ENCODE measurements around the gene MRTFA.
A peak's percentile ranks its signal among the peaks of the same experiment; 100 is the strongest.
"Not testable (repeated sequence)": the region's sequence is repeated elsewhere in the genome, so short reads cannot be mapped to it uniquely, and the experiment has no call there.

Gene MRTFA

DNA sequence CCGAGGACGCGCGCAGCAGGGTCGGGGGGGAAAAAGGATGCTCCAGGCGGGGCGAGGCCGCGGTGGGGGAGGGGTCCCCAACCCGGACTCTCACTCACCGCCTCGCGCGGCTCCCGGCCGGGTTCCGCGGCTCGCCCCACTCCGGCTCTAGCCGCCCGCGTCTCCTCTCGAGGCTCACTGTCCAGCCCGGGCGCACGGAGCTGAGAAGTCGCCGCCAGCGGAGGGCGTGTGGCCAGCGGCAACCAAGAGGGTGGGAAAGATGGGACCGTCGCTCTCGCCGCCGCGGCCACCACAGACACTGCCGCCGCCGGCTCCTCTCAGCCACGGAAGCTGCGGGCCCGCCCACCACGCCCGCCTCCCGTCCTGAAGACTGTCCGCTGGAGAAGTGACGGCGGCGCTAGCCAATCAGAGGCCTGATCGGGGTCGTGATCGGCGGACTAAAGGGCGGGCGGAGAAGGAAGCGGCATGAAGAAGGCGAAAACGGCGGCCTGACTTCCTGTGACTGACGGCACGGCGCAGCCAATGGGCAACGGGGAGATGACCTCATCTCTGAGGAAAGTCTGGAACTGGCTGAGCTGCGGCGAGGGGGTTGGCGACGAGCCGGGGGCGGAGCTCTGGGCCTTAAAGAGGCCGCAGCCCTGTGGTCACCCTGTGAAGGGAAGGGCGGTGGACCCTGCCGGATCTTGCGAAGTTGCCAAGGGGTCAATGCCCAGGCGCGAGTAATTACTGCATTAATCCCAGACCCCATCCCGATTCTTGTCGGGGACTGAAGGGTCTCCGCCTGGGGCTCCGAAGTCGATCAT lies at the start of gene MRTFA:
TSS of gene MRTFA (minus strand) at position 340 of the 803 bp plus-strand sequence.
- DNase-seq: peak; percentile 99 to 100

DNA sequence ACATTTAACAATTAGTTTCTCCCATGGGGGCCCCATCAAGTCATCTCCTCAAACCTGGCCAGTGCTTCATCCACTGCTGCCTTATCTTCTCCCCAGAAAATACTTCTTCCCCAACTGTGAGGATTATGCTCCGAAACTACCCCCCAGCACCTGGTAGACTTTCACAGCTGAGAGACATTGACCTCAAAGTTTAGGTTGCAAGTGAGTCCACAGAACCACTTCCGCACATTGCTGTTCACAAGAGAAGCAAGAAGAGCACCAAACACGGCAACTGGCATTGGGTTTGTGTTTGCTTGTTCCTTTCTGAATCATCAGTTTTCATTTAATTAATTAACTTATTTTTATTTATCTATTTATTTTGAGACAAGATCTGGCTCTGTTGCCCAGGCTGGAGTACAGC lies 48.9 kb upstream of the MRTFA start:
- no peak for DNase-seq

DNA sequence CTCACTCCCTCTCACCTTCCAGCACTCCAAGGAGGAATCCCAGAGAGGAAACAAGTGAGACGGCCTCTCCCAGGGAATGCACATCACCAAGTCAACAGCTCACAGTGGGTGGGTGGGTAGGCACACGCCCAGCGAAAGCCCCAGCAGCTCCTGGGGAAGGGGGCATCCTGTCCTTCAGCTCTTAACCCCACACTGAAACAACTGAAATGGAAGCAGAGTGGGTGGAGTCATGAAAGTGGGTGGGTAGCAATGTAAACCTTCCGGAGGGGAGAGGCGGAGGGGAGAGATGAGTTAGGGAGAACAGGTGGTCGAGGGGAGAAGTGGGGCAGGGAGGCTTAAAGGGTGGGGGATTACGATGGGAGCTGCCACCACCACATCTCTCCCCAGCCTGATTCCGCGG lies 48.2 kb upstream of the MRTFA start:
- no peak for DNase-seq

DNA sequence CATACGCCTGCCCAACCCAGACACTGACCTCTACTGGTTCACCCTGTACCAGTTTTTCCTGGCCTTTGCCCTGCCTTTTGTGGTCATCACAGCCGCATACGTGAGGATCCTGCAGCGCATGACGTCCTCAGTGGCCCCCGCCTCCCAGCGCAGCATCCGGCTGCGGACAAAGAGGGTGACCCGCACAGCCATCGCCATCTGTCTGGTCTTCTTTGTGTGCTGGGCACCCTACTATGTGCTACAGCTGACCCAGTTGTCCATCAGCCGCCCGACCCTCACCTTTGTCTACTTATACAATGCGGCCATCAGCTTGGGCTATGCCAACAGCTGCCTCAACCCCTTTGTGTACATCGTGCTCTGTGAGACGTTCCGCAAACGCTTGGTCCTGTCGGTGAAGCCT lies 44.9 kb upstream of the MRTFA start:
- DNase-seq: no peak

DNA sequence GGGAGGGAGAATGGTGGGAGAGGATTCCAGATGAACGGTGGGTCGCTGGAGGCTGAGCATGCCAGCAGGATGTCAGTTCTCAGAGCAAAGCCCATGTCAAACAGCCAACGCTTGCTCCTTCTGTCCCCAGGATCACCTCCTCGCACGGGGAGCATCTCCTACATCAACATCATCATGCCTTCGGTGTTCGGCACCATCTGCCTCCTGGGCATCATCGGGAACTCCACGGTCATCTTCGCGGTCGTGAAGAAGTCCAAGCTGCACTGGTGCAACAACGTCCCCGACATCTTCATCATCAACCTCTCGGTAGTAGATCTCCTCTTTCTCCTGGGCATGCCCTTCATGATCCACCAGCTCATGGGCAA lies 44.3 kb upstream of the MRTFA start:
- no peak for DNase-seq

DNA sequence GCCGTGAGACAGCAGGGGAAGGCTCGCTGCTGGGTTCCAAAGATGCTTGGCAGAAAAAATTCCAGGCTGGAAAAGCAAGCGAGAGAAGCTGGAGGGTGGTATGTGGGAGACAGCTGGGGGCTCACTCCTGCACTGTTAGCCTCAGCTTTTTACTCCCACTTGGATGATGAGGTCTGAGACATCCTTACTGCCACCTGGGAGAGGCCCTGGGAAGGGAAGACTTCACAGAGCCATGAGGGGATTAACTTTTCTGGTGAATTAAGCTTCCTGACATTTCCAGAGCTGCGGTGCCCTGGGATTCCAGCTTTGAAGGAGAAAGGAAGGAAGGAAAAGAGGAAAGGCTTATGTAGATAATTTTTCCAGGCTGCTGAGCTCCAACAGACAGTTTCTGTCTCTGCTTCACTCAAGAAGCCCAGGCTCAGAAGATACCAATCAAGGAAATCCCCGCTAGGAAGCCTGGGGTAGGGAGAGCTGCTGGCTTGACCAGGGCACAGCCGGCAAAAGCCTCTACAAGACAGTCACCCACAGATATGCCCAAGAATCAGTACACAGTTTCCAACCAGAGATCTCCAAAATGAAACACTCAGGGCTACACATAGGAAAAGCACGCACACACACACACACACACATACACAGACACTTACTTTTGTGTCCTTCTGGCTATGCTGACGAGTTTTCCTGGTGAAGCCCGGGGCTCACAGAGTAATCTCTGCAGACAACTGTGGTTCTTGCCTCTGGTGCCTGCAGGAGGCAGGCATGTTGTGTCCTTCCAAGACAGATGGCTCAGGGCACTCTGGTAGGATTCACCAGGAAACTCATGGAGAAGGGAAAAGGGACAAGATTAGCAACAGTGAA lies 43.7 kb upstream of the MRTFA start:
- no peak for DNase-seq

DNA sequence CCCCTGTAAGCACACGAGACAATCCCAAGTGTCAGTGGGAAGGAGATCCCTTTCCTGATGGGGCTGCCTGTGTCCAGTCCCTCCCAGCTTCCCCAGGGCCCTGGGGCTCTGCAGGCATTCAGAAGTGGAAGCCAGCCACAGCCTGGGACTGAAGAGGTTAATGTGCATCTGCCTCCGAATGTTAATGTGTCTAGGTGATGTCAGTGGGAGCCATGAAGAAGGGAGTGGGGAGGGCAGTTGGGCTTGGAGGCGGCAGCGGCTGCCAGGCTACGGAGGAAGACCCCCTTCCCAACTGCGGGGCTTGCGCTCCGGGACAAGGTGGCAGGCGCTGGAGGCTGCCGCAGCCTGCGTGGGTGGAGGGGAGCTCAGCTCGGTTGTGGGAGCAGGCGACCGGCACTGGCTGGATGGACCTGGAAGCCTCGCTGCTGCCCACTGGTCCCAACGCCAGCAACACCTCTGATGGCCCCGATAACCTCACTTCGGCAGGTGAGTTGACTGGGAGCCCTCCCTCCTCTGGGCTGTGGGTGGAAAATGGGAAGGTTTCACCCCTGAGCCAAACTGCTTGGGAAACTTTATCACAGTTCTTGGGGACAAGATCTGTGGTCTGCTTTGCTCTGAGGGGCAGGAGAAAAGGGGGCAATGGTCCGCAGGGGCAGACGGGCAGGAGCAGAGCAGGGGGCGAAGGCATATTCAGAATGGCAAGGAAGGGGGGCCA lies 42.9 kb upstream of the MRTFA start, which contains the start of gene MCHR1:
TSS of gene MCHR1 (plus strand) at position 236 of the 715 bp plus-strand sequence. CDS start at position 405, 169 bp downstream.
- no peak for DNase-seq

DNA sequence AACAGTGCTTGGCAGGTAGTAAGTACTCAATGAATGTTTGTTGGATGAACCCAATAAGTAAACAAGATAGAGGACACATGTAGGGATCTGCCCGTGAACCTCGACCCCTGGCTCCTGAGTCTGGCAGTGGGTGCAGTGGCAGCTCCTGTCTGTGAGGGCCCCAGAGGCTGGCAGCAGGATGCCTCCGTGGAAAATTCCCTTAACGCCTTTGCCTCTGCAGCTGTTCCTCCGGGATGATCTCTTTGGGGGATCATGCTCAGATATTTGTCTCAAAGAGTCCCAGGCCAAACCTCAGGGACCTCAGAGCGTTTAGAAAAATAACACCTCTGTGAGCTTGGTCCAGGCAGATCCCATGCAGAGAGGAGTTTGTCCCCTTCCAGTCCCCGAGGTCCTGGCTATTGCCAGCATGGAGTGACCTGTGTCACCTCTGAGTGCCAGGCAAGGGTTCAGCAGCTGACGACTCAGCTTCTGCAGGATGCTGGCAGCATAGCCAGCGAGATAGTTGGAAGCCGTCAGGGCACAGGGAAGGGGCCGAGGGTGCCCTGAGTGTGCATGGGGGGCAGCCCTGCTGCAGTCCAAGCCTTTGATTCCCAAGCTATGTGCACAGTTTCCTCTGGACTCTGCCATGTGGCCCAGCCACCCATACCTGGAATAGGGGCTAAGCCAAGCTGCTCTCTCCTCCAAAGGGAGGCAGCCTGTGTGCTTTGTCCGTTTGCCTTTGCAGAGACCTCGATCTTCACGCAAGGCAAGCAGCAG lies 42.2 kb upstream of the MRTFA start:
- no peak for DNase-seq

DNA sequence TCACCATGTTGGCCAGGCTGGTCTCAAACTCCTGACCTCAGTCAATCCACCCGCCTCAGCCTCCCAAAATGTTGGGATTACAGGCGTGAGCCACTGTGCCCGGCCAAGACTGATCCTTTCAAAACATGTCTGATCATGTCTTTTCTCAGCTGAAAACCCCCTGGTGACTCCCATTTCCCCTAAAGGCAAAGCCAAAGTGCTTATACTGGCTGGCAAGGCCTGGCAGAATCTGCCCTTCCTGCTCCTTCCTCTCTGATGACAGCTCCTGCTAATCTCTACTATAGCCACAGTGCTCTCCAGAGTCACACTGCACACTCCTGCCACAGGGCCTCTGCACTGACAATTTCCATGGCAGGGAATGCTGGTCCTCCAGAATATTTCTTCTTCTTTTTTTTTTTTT lies 40.1 kb upstream of the MRTFA start:
- DNase-seq: no peak

DNA sequence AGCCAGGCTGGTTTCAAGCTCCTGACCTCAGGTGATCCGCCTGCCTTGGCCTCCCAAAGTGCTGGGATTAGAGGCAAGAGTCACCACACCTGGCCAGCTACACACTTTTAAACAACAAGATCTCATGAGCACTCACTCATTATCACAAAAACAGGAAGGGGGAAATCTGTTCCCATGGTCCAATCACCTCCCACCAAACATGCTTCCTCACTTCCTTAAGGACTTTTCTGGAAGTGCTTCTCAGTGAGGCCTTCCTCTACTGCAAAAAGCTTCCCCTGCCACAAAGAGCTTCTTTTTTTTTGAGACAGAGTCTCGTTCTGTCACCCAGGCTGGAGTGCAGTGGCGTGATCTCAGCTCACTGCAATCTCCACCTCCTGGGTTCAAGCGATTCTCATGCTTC lies 39.6 kb upstream of the MRTFA start:
- not testable (repeated sequence) for DNase-seq

DNA sequence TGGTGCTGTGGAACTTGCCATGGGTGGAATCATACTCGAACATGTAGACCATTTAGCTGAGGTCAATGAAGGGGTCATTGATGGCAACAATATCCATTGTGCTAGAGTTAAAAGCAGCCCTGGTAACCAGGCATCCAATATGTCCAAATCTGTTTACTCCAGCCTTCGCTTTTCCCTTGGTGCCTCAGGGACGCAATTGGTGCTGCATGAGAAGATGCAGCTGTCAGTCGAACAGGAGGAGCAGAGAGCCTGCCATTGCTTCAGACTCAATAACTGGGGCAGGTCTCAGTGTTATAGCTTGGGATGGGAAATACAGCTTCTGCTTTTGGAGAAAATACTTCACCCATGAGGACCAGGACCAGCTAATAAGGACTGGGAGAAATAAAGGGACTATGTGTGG lies 37.8 kb upstream of the MRTFA start:
- DNase-seq: no peak

DNA sequence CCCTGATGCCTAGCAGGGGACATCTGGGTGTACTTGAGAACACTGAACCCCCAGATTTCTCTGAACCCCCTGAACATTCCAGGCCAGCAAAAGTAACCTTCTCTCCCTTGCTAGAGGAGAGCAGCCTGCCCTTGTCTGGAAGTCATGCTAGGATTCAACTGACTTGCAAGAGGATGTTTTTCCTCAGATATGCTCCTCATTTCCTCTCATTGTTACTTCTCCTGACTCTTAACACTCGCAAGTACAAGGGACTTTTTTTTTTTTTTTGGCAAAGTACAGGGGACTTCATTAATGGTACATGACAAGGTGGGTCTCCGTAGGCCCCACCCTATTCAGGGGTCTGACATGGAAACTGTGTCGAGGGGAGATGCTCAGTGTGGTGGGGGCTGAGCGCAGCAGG lies 36.5 kb upstream of the MRTFA start:
- DNase-seq: no peak

DNA sequence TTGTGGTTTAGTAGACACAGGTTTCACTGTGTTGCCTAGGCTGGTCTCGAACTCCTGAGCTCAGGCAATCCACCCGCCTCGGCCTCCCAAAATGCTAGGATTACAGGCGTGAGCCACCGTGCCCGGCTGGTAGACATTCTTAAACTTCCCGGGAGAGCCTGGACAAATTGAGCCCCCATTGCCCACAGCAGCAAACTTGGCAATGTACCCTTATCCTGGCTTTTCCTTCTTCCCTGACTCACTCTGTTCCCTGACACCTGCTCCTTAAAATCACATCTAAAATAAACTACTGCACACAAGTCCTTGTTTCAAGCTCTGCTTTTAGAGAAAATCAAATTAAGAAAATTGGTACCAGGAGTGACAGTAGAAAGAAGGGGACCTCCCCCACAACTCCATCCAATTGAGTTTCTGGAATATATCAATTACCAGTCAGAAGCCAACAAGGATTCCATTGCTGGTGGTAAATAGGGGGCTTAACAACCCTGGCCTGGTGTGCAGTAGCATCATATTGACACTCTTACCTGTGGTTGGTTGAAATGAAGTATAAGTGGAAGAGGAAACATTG lies 35.4 kb upstream of the MRTFA start:
- DNase-seq: no peak

DNA sequence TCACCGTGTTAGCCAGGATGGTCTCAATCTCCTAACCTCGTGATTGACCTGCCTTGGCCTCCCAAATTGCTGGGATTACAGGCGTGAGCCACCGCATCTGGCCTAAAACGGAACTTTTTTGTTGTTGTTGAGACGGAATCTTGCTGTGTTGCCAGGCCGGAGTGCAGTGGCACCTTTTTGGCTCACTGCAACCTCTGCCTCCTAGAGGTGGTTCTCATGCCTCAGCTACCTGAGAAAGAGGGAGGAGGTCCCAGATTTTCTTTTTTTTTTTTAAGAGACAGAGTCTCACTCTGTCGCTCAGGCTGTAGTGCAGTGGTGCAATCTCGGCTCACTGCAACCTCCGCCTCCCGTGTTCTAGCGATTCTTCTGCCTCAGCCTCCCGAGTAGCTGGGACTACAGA lies 34.9 kb upstream of the MRTFA start:
- no peak for DNase-seq

DNA sequence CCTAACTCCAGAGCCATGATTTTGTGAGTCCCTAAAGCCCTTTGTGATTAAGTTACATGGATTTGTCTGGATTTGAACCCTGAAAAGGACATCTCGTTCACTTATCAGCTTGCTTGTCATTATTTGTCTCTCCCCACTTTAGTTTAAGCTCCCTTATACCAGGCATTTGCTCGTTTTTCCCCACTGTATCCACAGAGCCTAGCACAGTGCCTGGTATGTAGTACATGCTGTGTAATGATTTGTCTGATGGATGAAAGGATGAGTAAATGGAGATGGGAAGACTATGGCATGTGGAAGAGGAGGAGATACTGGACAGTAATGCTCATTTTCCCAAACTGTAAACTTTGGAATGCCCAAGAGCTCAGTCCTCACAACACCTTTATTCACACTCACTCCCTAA lies 33.5 kb upstream of the MRTFA start:
- no peak for DNase-seq

DNA sequence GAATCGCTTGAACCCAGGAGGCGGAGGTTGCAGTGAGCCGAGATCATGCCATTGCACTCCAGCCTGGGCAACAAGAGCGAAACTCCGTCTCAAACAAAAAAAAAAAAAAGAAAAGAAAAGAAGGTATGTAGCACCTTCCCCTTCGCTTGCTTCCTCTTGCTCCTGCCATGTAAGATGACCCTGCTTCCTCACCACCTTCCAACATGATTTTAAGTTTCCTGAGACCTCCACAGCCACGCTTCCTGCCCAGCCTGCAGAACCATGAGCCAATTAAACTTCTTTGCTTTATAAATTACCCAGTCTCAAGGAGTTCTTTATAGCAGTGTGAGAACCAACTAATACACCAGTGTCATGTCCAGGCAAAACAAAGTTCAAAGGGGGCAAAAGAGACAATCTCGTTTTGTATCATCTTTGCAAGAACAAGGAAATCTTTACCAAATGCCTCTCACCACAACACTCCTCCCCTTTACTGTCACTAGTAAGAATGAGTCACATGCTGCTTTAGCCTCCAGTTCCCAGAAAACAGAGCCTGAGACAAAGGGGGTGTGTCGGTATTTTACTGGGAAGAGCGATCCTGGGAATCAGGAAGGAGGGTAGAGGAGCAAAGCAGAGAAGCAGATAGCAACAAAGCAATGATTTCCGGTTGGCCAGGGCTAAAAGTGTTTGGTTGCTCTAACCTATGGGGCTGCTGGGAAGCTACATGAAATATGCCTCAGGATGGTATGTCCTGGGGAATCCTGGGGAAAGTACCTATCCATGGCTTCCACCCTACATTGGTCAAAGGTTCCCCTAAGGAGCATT lies 32.3 kb upstream of the MRTFA start:
- peak; percentile 48 to 58 for DNase-seq

DNA sequence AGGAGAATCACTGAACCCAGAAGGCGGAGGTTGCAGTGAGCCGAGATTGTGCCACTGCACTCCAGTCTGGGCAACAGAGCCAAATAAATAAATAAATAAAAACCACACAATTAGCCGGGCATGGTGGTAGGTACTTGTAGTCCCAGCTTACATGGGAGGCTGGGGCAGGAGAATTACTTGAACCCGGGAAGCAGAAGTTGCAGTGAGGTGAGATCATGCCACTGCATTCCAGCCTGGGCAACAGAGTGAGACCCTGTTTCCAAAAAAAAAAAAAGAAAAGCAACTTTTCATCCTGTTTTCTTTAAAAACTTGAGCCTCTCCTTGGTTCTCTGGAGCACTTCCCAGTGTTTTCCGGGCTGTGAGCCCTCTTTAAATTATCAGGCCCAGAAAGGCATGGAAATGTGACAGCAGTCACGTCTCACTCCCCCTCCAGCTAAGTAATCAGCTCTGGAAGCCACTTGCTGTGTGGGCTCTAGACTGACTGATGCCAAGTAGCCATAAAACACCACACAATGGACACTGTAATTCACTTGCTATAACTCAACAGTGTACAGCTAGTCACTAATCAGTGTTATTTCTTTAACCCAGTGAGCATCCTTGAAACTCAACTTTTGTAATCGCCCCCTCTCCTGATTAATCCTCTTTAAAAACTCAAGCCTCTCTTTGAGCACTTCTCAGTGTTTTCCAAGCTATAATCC lies 29.8 kb upstream of the MRTFA start:
- no peak for DNase-seq

DNA sequence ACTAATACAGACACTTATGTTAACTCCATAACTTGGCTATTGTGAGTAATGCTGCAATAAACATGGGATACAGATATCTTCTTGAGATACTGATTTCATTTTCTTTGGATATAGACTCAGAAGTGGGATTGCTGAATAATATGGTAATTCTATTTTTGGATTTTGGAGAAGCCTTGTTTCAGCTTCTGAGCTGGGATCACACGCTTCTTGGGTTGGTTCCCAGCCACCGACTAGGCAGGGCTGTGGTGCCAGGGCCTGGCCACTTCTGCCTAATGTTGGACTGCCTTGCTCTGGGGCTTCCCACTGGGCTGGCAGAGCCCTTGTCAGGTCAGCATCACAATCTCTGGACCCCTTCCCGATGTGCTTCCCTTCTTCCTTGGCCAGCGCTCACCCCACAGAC lies 28.8 kb upstream of the MRTFA start:
- no peak for DNase-seq

DNA sequence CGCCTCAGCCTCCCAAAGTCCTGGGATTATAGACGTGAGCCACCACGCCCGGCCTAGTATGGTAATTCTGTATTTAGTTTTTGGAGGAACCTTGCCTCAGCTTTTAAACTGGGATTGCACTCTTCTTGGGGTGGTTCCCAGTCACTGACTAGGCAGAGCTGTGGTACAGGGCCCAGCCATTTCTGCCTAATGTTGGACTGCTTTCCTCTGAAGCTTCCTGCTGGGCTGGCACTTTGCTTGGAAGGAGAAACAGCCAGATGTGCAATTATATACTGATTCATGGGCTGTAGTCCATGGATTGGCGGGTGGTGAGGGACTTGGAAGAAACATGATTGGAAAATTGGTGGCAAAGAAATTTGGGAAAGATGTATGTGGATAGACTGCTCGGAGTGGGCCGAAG lies 25.2 kb upstream of the MRTFA start:
- DNase-seq: no peak

DNA sequence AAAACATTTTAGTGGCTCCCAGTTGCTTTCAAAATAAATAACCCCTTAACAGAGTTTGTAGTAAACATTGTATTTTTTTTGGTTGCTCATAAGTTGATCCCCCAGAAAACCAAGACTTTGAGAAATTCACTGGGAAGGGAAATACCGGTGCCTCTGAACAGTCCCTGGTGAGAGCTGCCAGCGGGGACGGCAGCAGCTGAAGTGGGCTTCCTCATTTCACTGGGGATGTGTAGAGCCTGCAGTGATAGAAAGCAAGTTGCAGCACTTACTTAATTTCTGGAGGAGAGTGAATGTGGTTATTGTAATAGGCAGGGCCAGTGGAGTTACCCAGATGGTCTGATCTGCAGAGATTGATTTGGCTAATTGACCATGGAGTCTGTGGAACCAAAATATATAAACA lies 24.2 kb upstream of the MRTFA start:
- DNase-seq: no peak

DNA sequence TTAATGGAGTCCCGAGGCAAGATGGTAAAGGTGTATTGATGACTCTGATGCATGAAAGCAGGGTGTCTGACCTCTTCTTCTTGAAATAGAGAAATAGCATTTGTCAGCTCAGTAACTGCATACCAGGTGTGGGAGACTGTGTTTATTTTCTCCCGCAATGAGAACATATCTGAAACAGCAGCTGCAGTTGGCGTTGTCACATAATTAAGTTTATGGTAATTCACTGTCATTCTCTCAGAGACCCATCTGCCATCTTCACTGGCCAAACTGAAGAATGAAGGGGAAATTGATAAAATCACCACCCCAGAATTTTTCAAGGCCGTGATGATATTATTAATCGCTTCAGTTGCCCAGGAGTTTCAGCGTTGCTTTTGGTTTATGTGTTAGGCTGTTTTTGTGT lies 22.6 kb upstream of the MRTFA start:
- DNase-seq: no peak

Measured in activated T-cell treated with anti-CD3 and anti-CD28 coated beads, Interleukin-2, amount 50 U/mL, for 48 hours (primary cell).